Putamen (tissue), 1 donor: ENCODE data around the gene FOXP3.

Source experiments
- DNase-seq: peaks from one replicate; pipeline ENCODE4 v3.0.0-alpha.2; 2016; ENCODE audit warnings: low spot score

FOXP3 gene

DNA sequence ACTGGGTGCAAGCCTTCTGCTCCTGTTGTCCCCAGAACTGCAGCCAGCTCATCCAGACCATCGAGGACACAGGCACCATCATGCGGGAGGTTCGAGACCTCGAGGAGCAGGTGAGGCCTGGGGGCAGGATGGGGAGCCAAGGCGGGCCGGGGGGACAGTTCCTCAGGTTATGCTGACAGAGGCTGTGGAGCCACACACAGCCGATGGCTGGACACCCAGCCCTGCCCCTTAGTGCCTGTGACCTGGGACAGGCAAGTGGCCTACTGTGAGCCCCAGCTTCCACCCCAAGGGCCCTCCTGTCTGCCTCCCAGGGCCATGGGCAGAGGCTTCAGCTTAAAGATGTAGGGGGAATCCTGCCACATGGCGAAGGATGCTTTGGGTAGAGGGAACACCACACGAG lies 14.9 kb downstream of the FOXP3 start:
- DNase-seq, result no peak

DNA sequence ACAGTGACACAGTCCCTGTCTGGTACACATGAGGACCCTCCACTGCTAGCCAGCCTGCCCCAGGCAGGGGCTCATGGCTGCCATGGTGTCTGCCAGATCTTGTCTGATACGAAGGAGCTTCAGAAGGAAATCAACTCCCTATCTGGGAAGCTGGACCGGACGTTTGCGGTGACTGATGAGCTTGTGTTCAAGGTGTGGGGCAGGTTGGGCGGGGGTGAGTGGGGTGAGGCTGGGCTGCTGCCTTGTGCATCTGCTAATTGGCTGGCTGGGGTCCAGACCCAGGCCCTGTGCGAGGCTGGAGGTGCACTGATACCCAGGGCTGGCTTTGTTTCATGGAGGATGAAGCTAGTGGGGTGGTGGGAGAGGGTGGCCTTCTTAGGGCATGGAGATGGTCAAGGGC lies 15.4 kb downstream of the FOXP3 start:
- no peak for DNase-seq

DNA sequence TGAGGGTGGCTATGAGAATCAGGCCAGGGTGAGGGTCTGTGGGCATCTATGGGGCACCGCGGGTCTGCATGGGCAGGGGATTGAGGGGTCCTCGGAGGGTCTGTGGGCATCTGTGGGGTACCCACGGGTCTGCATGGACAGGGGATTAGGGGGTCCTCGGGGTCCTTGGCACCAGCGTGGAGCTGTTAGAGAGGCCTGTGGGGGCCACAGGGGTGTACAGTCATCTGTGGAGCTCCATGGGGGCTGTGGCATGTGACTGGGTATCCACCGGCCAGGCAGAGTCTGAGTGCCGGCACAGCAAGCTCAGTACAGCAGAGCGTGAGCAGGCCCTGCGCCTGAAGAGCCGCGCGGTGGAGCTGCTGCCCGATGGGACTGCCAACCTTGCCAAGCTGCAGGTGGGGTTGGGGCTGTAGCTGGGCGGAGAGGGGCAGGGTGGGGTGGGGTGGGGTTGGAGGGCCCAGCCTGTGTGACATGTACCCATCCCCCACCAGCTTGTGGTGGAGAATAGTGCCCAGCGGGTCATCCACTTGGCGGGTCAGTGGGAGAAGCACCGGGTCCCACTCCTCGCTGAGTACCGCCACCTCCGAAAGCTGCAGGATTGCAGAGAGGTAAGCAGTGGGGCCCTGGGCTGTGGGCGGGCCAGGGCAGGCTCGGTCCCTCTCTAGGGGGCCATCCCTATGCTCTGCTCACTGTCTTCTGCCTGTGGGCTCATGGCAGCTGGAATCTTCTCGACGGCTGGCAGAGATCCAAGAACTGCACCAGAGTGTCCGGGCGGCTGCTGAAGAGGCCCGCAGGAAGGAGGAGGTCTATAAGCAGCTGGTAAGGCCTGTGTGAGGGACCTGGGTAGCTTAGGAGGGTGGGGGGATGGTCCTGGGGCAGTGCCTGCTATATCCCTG lies 16.3 kb downstream of the FOXP3 start:
- DNase-seq, result no peak

DNA sequence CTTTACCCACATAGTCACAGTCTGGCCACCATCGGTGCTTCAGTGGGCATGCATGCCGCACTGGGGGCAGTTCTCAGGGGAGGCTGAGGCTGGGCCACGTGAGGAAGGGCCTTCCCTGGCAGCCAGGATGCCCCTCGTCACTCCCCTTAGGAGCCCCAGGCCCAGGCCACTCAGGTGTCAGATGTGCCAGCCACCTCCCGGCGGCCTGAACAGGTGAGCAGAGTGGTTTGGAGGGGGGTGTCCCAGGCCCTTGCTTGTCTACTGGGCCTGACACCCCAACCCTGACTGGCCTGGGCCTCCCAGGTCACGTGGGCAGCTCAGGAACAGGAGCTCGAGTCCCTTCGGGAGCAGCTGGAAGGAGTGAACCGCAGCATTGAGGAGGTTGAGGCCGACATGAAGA lies 17.2 kb downstream of the FOXP3 start:
- DNase-seq, result no peak

- no peak for DNase-seq
These were observed 18.0 kb downstream of the FOXP3 start for GRCh38 chrX:49246541-49246940.

DNA sequence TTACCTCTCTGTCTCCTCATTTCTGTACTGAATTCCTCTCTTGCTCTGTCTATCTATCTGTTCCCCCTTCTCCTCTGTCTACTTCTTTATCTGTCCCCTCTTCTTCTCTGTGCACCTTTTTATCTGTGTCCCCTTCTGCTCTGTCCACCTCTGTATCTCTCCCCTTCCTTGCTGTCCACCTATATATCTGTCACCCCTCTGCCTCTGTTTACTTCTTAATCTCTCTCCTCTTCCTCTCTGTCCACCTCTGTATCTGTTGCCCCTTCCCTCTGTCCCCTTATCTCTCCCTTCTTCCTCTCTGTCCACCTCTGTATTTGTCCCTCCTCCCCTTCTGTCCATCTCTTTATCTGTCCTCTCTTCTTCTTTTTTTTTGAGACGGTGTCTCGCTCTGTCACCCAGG lies 20.3 kb downstream of the FOXP3 start:
- DNase-seq, result no peak

DNA sequence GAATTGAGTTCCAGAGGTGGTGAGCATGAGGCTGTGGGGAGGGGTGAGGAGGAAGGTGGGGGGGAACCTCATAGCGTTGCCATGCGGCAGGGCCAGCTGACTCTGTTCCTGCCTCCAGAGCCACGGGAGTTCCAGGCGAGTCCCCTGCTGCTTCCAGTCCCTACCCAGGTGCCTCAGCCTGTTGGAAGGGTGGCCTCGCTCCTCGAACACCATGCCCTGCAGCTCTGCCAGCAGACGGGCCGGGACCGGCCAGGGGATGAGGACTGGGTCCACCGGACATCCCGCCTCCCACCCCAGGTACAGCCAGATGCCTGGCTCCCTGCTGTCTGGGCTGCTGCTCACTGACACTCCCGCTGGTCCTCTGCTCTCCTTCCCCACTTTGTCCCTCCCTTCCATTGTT lies 21.3 kb downstream of the FOXP3 start:
- no peak for DNase-seq

- no peak for DNase-seq
These were observed 21.9 kb downstream of the FOXP3 start for GRCh38 chrX:49242545-49243066.

GRCh38 chrX:49238735-49239134 lies 25.8 kb downstream of the FOXP3 start:
- DNase-seq, result no peak

DNA sequence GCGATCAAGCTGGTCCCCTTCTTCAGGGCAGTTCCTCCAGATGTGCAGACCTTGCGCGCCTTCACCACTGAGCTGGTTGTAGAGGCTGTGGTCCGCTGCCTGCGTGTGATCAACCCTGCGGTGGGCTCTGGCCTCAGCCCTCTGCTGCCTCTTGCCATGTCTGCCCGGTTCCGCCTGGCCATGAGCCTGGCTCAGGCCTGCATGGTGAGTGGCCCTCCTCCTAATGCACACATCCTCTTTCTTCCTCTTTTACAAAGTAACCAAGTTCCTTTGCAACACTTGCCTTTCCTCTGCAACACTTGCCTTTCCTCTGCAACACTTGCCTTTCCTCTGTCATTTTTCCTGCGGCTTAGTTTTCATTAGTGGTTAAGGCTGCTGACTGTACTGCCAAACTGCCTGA lies 27.4 kb downstream of the FOXP3 start:
- no peak for DNase-seq

DNA sequence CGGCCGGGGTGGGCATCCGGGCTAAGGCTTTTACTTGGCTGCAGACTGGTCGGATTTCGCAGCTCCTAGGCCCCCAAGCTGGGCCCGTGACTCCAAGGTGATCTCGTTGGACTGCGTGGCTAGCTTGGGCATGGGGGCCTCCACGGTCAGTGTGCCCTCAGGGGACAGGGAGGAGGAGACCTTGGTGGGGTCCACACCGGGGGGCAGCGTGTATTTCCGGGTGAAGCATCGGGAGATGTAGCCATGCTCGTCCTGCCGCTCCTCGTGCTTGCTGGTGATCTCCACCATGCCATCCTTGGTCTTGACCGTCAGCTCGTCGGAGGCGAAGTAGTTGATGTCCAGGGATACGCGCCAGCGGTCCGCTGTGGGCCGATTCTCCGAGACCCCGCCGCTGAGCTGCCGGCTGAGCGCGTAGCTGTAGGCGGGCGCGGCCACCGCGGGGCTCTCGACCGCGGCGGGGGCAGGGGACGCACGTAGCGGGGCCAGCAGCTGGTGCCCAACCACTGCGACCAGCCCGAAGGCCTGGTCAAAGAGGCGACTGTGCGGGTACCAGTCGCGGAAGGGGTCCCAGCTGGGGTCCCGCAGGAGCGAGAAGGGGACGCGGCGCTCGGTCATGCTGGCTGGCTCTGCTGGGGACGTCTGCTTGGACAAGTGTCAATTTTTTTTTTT lies 30.5 kb downstream of the FOXP3 start:
- no peak for DNase-seq

DNA sequence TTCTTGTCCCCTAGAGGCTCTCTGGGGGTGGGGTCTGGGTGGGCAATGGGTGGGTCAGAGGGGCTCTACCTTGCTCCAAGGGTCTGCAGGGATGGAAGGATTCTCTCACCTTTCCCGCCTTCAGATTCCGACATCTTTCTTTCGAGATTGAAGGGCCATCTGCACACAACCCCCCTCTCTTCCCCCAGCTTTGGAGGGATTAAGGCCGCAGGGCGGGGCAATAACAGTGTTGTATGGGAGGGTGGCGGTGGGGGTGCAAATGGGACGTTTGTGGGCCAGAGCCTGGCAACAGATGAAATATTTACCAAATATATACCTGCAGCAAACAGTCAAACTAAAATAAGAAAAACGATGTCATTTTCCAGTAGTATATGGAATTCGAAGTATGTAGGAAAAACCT lies 31.3 kb downstream of the FOXP3 start, which contains the start of gene CACNA1F:
Gene CACNA1F (minus strand): TSS at position 165 of the 400 bp plus-strand sequence. CDS start 31 bp downstream, at position 134.
- DNase-seq, result no peak

GRCh38 chrX:49232525-49232924 lies 32.0 kb downstream of the FOXP3 start:
- no peak for DNase-seq

GRCh38 chrX:49231333-49232000 lies 33.0 kb downstream of the FOXP3 start:
- no peak for DNase-seq

GRCh38 chrX:49230500-49231232 lies 33.8 kb downstream of the FOXP3 start:
- no peak for DNase-seq

DNA sequence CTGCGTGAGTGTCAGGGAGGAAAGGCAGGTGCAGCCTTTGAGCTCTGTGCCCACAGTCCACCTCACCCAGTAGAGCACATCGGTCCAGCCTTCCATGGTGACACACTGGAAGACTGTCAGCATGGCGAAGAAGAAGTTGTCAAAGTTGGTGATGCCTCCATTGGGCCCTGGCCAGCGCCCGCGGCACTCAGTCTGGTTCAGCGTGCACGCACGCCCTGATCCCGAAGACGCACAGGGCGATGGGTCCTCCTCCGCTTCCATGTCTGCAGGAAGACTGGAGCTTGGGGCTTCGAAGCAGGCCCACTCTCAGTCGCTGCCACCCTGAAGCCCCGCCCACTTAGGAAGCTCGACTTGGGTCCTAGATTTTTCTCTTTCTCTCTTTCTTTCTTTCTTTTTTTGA lies 36.3 kb downstream of the FOXP3 start:
- DNase-seq, result no peak

- no peak for DNase-seq
These were observed 36.8 kb downstream of the FOXP3 start for GRCh38 chrX:49227726-49228125.

GRCh38 chrX:49226946-49227345 lies 37.6 kb downstream of the FOXP3 start:
- DNase-seq, result no peak

DNA sequence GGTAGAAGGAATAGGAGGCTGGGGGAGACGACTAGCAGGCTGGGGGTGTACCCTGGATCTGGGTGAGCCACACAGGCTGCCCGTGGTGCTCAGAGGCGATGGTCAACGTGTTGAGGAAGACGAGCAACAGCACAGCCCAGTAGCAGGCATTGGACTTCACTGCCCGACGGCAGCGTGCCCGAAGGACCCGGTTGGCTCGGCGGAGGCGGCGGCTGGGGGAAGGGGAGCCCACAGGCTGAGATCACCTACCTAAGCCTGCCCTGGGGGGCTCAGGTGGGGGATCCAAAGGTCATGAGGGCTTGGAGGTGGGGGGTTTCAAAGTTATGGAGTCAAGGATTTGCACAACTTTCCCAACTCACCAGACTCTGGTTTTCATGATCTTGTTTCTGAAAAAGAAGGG lies 38.7 kb downstream of the FOXP3 start:
- no peak for DNase-seq

GRCh38 chrX:49221868-49222267 lies 42.6 kb downstream of the FOXP3 start:
- no peak for DNase-seq

GRCh38 chrX:49220100-49220499 lies 44.4 kb downstream of the FOXP3 start:
- no peak for DNase-seq

DNA sequence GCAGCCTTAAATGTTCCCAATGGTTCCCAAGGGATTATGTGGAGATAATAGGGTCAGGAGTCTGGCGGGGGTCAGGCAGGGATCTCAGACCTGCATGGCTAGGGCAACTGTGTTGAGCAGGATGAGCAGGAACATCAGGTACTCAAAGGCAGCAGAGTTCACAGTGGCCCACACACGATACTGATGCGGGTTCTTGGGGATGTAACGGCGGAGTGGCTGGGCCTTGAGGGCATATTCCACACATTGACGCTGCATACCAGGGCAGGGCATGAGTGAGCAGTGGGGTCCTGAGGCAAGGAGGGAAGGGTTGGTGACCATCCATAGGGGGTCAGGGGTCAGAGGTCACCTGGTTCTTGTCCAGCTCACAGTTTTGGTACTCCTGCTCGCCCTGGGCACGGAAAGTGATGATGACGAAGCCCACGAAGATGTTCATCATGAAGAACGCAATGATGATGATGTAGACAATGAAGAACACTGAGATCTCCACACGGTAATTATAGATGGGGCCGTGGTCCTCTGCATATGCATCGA lies 49.4 kb downstream of the FOXP3 start:
- no peak for DNase-seq
